Uterus (tissue), 4 donors: ENCODE measurements around the gene ZHX3. TPM values are rescaled to one million over a fixed set of nuclear protein-coding genes. Genes with fewer than 3 reads are reported as not detected.

Source experiments
- DNase-seq, 2 donors: peaks; one replicate each; pipeline ENCODE4 v3.0.0-alpha.2; 2019 to 2020
- H3K27ac ChIP-seq, 2 donors: fragments of 200-600 bp; sonication (generic); 1 replicate in 1 of 2; 2 replicates in 1 of 2; pipeline ENCODE4 v1.5.1; 2016 to 2018
- H3K27me3 ChIP-seq, 2 donors: fragments of 200-600 bp; sonication (generic); one replicate each; pipeline ENCODE4 v1.5.1; 2018 to 2019; ENCODE audit warnings: control low read depth in 1 of 2
- H3K36me3 ChIP-seq, 2 donors: fragments of 200-600 bp; sonication (generic); one replicate each; pipeline ENCODE4 v1.5.1; 2019; ENCODE audit warnings: control low read depth in 1 of 2
- H3K4me1 ChIP-seq, 2 donors: fragments of 200-600 bp; sonication (generic); one replicate each; pipeline ENCODE4 v1.5.1; 2018 to 2019; ENCODE audit warnings: control low read depth in 1 of 2
- H3K4me3 ChIP-seq, 2 donors: fragments of 200-600 bp; sonication (generic); 1 replicate in 1 of 2; 2 replicates in 1 of 2; pipeline ENCODE4 v1.5.1; 2018 to 2019; ENCODE audit warnings: mild to moderate bottlenecking in 1 of 2
- H3K9me3 ChIP-seq, 2 donors: fragments of 200-600 bp; sonication (generic); one replicate each; pipeline ENCODE4 v1.5.1; 2019; ENCODE audit warnings: control low read depth in 1 of 2
- POLR2A ChIP-seq, 2 donors: fragments of 450-650 bp; IDR thresholded peaks; one replicate each; pipeline ENCODE4 v1.6.1; 2016; ENCODE audit warnings: antibody characterized with exemption in 2 of 2, mild to moderate bottlenecking in 1 of 2, moderate library complexity in 1 of 2
- intact Hi-C: fragments of 100-400 bp; cut with DNase I; formaldehyde crosslinking; loops from one replicate; pipeline ENCODE4 v1.15.1; 2023; ENCODE audit warnings: low total_unique reads
- total RNA-seq, 4 donors: library from RNA; depleted of rRNA in 3 of 4; stranded (reverse); fragments of >200 nt in 3 of 4; gene quantifications; one replicate each; pipeline versions ENCODE4 v1.1.0 to v1.2.4, GENCODE V29; 2014 to 2023
- TF ChIP-seq, protein P1 (sequence below), 4 experiments: fragments of 200-600 bp in 2 of 4; fragments of 450-650 bp in 2 of 4; sonication (generic) in 2 of 4; IDR thresholded peaks; one replicate each; pipeline ENCODE4 v1.5.1; 2016 to 2019; ENCODE audit warnings: antibody characterized with exemption in 4 of 4, mild to moderate bottlenecking in 2 of 4, moderate library complexity in 1 of 4
- donor health status: DM: yes; HTN: yes; CAD: no.

ZHX3 gene
- total RNA-seq, 4 donors from 2014 or later: 18.7 to 85.2 (median 25.0) TPM

DNA sequence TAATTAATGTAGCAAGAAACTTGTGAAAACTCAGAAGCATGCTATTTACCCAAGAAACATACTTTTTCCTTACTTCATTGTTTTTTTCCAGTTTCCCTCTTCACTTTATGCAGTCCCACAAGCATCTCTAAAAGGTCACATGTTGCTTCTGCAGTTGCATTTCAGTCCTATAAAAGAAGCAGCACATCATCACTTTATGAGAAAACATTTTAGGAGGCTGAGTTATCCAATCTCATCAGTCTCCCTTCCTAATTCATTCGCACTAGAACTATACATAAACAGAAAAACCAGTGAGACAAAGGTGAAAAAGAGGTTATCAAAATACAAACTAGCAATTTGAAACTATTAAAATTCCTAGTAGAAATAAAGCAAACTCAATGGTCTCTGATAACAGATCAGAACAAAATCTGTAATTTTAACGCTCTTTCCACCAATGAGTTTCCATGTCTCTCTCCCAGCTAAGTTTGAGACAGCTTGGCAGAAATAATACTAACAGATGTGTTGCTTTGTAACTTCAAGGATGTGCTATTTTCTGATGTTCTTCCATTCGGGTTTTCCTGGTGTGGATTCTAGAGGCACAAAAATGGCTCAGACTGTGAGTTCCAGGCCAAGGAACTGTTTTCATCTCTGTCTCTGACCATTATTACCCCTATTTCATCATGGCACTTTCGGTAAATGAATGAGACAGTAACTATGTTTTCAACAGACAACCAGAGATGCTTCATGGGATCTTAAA lies 48.4 kb downstream of the ZHX3 start:
- H3K4me3 ChIP-seq: no peak overlapping the region
- no peaks in the 10 kb centered on the region for H3K4me1 ChIP-seq
- no peak for DNase-seq
- H3K27me3 ChIP-seq: no peaks in the 10 kb centered on the region
- no peak for TF ChIP-seq POLR2A (IDR thresholded peaks at IDR 0.05)
- TF ChIP-seq, protein P1, sequence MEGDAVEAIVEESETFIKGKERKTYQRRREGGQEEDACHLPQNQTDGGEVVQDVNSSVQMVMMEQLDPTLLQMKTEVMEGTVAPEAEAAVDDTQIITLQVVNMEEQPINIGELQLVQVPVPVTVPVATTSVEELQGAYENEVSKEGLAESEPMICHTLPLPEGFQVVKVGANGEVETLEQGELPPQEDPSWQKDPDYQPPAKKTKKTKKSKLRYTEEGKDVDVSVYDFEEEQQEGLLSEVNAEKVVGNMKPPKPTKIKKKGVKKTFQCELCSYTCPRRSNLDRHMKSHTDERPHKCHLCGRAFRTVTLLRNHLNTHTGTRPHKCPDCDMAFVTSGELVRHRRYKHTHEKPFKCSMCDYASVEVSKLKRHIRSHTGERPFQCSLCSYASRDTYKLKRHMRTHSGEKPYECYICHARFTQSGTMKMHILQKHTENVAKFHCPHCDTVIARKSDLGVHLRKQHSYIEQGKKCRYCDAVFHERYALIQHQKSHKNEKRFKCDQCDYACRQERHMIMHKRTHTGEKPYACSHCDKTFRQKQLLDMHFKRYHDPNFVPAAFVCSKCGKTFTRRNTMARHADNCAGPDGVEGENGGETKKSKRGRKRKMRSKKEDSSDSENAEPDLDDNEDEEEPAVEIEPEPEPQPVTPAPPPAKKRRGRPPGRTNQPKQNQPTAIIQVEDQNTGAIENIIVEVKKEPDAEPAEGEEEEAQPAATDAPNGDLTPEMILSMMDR (IDR thresholded peaks at IDR 0.05): no peak
- H3K9me3 ChIP-seq: no peaks in the 10 kb centered on the region
- intact Hi-C loops: no loop called here
- H3K27ac ChIP-seq: peak overlapping the region in 1 of 2 donors; percentile 7
- H3K36me3 ChIP-seq: no peaks in the 10 kb centered on the region

DNA sequence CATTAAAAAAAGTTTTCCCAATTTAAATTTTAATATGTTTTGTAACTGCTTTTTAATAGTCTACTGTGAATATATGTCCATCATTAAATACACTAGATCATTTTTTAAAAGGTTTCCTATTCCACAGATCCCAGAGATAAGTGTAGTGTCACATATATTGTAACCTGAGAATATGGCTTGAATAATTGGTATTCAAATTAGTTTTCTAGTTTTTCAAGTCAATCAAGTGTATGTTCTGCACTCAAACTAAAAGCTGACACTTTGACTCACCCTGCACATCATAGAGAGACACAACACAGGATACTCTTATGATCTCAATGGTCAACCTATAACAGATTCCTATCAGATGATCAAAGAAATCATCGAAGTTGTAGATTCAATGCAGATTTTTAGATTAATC lies 49.1 kb downstream of the ZHX3 start:
- no peak for DNase-seq
- Histone ChIP-seq H3K36me3 (no peaks in the 10 kb centered on the region), H3K4me1 (no peaks in the 10 kb centered on the region), H3K4me3 (no peak overlapping the region), H3K9me3 (no peaks in the 10 kb centered on the region), H3K27ac (no peak overlapping the region), H3K27me3 (no peaks in the 10 kb centered on the region)
- TF ChIP-seq POLR2A (IDR thresholded peaks at IDR 0.05): no peak
- TF ChIP-seq, protein P1 (IDR thresholded peaks at IDR 0.05): no peak
- intact Hi-C loops: no loop called here

DNA sequence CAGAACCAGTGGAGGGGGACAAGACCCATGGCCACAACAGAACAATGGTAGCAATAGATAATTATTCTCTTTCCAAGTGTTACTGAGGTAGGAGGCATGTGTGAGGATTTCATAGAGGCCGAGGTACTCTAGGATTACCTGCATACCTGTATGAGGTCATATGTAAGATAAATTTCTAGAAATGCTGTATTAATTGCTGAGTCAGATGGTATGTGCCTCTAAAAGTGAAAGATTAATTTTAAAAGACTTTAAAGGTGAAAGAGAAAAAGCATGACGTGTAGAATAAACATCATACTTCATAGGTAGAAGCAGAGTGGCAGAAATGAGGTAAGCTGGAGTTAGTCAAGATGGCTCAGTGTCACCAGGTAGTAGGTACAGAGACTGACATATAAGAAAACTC lies 51.6 kb downstream of the ZHX3 start:
- Histone ChIP-seq H3K4me3 (no peak overlapping the region), H3K9me3 (no peaks in the 10 kb centered on the region), H3K27ac (no peak overlapping the region), H3K27me3 (no peaks in the 10 kb centered on the region), H3K36me3 (no peaks in the 10 kb centered on the region), H3K4me1 (no peaks in the 10 kb centered on the region)
- no peak for DNase-seq
- TF ChIP-seq POLR2A (IDR thresholded peaks at IDR 0.05): no peak
- TF ChIP-seq, protein P1 (IDR thresholded peaks at IDR 0.05): no peak
- intact Hi-C loops: no loop called here

DNA sequence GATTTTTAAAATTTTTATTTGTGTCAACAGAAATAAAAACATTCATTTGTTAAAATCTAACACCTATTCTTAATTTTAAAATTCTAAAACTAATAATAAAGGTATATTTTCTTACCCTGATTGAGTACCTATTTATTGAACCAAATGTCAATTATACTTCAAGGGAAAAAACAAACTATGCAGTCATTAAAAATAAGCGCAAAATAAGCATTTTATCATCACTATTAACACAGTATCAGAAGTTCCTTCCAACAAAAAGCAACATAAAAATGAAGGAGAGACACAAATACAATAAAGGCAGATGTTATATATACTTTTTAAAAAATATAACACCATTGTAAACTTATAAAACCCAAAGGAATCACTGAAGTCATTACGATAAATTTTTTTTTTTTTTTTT lies 52.7 kb downstream of the ZHX3 start:
- Histone ChIP-seq H3K4me3 (no peak overlapping the region), H3K27me3 (no peaks in the 10 kb centered on the region), H3K9me3 (no peaks in the 10 kb centered on the region), H3K27ac (no peak overlapping the region), H3K36me3 (no peaks in the 10 kb centered on the region), H3K4me1 (no peaks in the 10 kb centered on the region)
- DNase-seq: no peak
- no peak for TF ChIP-seq POLR2A (IDR thresholded peaks at IDR 0.05)
- TF ChIP-seq, protein P1 (IDR thresholded peaks at IDR 0.05): no peak
- intact Hi-C loops: no loop called here

DNA sequence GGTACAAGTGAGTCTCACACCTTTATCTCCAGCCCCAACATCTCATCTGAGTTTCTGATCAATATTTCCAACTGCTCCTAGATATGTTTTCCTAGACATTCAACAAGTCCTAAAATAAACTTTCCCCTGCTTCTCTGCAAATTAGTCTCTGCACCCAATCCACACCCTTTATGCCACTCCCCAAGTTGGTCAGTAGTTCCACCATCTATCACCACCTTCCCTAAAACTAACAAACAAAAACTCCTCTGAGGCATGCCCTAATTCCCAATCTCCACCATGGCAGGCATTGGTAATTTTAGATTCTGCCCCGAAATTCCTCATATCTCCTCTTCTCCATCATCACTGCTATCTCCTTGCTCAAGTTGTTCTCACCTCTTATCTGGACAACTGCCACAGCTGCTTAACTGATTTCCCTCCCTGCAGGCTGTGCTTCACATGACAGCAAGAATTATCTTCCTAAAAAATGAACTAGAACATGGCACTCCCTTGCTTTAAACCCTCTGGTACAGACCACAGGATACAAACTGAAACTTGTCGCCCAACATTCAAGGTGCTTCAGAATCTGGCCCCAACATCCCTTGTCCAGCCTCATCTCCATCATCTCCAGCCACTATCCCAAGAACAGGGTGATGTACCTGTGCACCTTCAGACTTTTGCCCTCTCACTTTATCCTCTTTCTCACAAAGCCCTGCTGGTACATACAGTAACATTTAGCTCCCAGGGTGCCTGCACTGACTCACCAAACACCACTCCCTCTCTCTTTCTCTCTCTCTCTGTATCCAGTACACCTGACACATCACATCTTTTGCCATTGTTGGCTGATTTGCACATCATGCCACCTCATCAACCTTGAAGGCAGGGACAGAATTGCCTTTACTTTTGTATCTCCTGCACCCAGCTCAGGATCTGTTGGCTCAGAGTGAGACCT lies 55.5 kb downstream of the ZHX3 start:
- Histone ChIP-seq H3K27ac (no peak overlapping the region), H3K9me3 (no peaks in the 10 kb centered on the region), H3K36me3 (no peaks in the 10 kb centered on the region), H3K27me3 (no peaks in the 10 kb centered on the region), H3K4me3 (no peak overlapping the region), H3K4me1 (no peaks in the 10 kb centered on the region)
- intact Hi-C loops: no loop called here
- TF ChIP-seq POLR2A (IDR thresholded peaks at IDR 0.05): no peak
- TF ChIP-seq, protein P1 (IDR thresholded peaks at IDR 0.05): no peak
- no peak for DNase-seq
